Putamen (tissue), 1 donor: ENCODE results near the gene DHRS11.

Experiments
- DNase-seq: peaks from one replicate; pipeline ENCODE4 v3.0.0-alpha.2; 2016; ENCODE audit warnings: low spot score

The DHRS11 gene

GRCh38 chr17:36614081-36614480 is 22.4 kb downstream of the DHRS11 start:
- DNase-seq: no peak

GRCh38 chr17:36614933-36615332 is 23.3 kb downstream of the DHRS11 start:
- no peak for DNase-seq

GRCh38 chr17:36616061-36617029 is 24.7 kb downstream of the DHRS11 start:
- DNase-seq: no peak

- DNase-seq: no peak
Measured at GRCh38 chr17:36617773-36618172, 26.1 kb downstream of the DHRS11 start.

GRCh38 chr17:36623281-36623680 is 31.6 kb downstream of the DHRS11 start:
- no peak for DNase-seq

GRCh38 chr17:36625188-36625587 is 33.5 kb downstream of the DHRS11 start:
- no peak for DNase-seq

- DNase-seq: no peak
Measured at GRCh38 chr17:36627101-36627500, 35.4 kb downstream of the DHRS11 start.

- no peak for DNase-seq
Measured at GRCh38 chr17:36628576-36628975, 36.9 kb downstream of the DHRS11 start.

GRCh38 chr17:36629252-36629847 is 37.7 kb downstream of the DHRS11 start:
- DNase-seq: peak; percentile 55

GRCh38 chr17:36629970-36630502 is 38.4 kb downstream of the DHRS11 start:
- DNase-seq: no peak

GRCh38 chr17:36631022-36631421 is 39.3 kb downstream of the DHRS11 start:
- no peak for DNase-seq

- DNase-seq: peak; percentile 68
Measured at GRCh38 chr17:36632916-36633771, 41.5 kb downstream of the DHRS11 start.

- DNase-seq: no peak
Measured at GRCh38 chr17:36640346-36640745, 48.7 kb downstream of the DHRS11 start.

GRCh38 chr17:36640836-36641235 is 49.2 kb downstream of the DHRS11 start:
- DNase-seq: no peak

GRCh38 chr17:36641331-36641876 is 49.7 kb downstream of the DHRS11 start:
- DNase-seq: no peak

GRCh38 chr17:36641877-36642845 is 50.5 kb downstream of the DHRS11 start:
- no peak for DNase-seq

- no peak for DNase-seq
Measured at GRCh38 chr17:36643086-36643685, 51.5 kb downstream of the DHRS11 start.

- DNase-seq: no peak
Measured at GRCh38 chr17:36645422-36645821, 53.7 kb downstream of the DHRS11 start.

GRCh38 chr17:36647636-36648035 is 56.0 kb downstream of the DHRS11 start:
- DNase-seq: no peak

- DNase-seq: no peak
Measured at GRCh38 chr17:36650096-36650775, 58.6 kb downstream of the DHRS11 start.
